ENCODE results near the gene TTC16.

TTC16 gene

DNA sequence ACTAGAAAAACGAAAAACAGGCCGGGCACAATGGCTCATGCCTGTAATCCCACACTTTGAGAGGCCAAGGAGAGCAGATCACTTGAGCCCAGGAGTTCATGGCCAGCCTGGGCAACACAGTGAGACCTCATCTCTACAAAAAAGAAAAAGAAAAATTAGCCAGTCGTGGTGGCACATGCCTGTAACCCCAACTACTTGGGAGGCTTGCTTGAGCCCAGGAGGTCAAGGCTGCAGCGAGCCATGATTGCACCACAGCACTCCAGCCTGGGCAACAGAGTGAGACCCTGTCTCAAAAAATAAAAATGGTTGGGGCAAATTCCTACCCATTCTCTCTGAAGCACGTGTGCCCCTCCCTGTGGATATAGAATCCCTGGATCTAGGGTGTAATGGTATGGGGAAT lies 17.5 kb upstream of the TTC16 start:
- no peak for DNase-seq

DNA sequence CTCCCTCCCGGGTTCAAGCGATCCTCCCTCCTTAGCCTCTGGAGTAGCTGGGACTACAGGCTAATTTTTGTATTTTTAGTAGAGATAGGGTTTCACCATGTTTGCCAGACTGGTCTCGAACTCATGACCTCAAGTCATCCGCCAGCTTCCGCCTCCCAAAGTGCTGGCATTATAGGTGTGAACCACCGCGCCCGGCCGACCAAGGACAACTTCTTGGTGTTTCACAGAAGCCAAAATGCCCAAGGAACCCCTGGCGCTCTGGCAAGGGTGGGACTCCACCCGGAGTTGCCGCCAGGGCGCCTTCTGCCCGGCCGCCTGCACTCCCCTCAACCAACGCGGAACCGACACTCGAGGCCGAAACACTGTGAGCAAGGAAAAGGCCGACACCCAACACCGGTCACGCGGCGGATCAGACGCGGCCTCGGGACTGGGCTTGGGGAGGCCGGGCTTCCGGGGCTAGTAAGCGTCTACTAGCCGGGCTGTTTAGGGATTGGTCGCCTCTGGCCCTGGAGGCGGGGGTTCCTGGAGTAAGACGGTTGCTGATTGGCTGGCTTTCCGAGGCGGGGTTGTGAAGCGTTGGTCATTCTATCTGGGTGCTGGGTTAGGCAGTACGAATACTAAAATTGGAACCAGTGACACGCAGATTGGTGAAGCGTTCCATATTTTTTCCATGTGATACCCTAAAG lies 16.8 kb upstream of the TTC16 start:
- peak; percentile 93 for DNase-seq

DNA sequence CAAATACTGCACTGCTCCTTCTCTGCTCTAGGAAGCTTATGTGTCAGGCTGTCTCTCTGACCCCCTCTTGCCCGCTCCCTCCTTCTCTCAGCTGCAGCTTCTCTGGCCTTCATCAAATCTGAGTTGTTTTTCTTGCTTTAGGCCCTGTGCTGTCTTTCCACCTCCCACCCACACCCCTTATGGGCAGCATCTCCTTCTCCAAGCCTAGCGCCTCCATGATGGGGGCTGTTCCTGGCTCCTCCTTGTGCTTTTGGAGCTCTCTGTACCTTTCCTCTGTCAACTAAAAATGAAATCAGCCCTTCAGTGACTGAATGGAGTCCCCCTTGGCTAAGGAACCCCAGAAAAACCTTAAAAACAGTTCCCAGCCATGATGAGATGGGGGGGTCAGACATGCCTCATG lies 15.7 kb upstream of the TTC16 start:
- DNase-seq = no peak

DNA sequence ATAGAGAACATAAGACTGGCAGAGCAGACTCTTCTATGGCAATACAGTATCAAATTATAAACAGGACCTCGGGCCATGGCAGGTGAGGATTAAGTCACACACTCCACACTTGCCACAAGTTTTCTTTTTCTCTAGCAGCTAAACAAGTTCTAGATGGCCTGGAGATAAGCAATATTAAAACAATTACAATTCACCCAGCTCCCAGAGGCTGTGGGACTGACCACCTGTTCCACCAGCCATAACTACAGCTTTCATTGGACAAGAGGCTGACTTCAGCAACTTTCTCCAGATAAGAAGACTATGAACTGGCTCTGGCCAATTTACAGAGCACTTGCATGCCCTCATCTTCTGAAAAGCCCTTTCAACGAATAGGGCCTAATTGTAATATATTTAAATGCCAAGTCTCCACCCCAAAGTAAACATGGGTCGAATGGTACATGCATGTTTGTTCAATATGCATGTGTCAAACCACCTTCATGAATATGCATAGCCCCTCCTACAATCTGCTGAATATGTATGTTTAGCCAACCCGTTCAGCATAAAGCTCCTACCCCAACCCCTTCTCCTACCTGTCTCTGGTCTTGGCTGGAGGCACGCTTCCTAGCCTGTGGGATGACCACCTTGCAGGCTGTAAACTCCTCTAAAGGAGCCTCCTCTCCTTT lies 15.2 kb upstream of the TTC16 start:
- DNase-seq = no peak

DNA sequence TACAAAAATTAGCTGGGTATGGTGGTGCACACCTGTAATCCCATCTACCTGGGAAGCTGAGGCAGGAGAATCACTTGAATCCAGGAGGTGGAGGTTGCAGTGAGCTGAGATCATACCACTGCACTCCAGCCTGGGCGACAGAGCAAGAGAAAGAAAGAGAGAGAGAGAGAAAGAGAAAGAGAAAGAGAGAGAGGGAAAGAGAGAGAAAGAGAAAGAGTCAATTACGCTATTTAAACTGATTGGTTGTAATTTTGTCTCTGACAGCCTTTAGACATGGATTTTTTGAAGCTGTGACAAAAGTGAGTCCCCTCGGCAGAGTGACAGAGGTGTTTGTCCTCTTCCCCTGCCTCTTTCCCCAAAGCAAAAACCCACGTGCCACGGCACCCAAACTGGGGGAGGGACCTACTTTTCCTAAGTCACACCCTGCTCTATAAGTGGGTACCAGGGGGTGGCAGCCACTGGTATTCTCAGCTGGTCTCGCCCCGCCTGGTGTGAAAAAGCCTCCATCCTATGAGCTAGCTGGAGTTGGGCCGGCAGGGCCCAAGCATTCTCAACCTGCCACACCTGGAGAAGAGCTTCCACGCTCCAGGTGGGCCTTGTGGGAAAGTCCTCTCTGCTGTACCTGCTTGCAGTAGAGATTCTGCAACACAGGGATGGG lies 12.5 kb upstream of the TTC16 start:
- DNase-seq = no peak

DNA sequence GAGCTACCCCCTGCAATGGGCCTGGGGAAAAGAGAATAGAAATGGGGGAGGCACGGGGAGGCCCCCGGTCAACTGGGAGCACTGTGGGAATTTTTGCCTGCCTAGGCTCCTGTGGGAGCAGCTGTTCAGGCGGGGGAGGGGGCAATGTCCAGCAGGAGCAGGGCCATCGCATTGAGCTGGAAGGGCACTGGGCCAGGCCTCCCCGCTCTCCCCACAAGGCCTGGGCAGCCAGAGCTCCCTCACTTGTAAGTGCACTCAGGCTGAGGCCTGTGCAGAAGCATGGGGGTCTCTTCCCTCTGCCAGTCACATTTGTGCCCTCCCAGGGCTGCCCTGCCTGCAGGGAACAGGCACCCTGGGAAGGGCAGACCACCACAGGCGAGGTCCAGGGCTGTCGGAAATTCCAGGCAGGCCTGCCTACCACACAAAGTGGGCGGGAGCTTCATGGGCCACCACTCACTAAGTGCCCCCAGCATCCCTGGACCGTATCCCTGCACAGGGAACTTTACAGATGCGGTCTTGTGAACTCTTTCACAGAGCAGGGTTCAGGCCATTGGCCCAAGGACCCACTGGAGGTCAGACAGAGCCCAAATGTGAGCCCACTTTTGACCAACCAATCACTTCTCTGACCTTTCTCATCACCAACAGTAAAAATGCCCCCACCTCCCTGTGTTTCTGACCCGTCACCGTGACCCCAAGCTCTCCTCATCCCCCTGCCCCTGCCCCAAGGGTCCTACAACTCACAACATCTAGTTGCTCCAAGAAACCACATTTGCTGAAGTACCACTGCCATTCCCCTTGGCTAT lies 10.1 kb upstream of the TTC16 start:
- no peak for DNase-seq

DNA sequence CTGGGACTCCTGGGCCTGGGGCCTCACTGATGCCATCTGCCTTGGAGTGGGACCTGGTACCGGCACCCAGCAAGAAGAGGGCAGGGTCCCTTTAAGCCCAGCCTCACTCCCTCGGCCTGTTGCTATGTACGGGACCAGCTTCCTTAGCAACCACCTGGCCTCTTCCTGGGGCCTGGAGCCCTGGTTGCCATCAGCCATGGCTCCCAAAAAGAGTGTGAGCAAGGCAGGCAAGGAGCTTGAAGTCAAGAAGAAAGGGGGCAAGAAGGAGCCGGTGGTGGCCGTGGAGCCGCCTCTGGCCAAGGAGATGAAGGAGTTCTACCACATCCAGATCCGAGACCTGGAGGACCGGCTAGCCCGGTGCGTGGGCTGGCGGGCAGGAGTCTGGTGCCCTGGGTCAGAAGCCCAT lies 9.0 kb upstream of the TTC16 start, which contains the start of gene CFAP157:
TSS of gene CFAP157 (plus strand) at position 153 of the 406 bp plus-strand sequence. CDS start at position 197, 44 bp downstream.
- DNase-seq = no peak

DNA sequence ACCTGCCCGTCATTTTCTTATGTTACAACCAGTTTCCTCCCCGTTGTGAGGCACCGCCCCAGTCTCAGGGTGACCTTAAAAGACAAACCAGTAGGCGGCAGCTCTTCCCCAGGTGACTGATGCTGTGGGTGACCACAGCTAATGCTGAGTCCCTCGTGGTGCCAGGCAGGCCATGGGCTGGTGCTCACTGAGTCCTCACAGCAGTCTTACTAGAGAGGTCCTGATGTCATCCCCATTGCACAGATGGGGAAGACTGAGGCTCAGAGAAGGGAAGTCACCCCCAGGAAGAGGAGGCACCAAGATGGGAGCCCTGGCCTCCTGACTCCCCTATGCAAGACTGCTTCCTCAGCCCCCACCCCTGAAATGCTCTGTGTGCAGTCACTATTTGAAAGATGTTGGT lies 8.1 kb upstream of the TTC16 start:
- DNase-seq = peak; percentile 50 to 72

DNA sequence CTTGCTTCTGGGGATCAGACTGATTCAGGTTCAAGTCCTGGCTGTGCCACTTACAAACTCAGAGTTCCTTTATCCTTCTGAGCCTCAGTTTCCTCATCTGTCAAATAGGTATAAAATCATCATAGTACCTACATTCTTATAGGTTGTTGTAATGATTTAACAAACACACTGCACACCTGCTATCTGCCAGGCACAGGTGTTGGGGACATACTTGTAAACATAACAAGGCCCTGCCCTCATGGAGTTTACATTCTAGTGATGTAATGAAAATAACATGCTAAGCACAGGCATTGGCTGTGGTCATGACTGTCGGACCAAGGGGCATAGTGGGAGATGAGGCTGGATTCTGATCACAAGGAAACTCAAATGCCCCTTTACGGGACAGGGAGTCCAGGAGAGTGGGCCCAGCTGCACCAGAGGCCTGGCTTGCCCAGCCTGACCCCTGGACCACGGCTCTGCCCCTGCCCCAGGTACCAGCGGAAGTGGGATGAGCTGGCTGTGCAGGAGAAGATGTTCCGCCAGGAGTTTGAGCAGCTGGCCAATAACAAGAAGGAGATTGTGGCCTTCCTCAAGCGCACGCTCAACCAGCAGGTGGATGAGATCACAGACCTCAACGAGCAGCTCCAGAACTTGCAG lies 6.8 kb upstream of the TTC16 start:
- DNase-seq = no peak

DNA sequence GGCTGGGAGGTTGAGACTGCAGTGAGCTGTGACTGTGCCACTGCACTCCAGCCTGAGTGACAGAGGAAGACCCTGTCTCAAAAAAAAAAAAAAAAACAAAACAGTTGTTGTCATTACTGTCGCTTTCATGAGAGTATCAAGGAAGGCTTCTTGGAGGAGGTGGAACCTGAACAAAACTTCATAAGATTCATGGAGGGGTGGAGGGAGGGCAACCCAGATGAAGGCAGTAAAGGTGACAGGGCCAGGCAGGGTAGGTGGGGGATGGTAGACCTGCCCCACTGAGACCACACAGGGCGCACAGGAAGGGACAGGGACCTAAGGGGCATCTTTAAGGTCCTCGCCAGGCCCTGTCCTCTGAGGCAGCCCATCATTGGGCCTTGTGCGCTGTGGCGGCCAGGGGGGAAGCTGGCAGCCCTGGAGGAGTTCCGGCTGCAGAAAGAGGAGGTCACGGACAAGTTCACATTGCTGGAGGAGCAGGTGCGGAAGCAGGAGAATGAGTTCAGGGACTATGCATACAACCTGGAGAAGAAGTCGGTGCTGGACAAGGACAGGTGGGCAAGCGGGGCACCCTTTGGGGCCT lies 5.6 kb upstream of the TTC16 start:
- DNase-seq = no peak

DNA sequence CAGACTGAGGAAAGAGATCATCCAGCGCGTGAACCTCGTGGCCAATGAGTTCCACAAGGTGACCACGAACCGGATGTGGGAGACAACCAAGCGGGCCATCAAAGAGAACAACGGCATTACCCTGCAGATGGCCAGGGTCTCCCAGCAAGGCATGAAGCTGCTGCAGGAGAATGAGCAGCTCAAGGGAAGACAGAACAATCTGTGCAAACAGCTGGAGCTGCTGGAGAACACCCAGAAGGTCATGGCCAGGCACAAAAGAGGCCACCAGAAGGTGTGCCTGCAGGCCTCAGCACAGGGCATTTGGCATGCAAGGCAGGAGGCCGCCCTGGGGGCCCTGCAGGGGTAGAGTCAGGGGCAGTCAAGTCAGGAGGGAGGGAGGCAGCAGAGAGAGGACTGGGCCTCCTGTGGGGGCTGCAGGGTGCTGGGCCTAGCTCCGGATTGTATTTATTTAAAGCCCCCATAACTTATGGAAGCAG lies 4.6 kb upstream of the TTC16 start:
- DNase-seq = peak in 1 of 2 donors; percentile 24

DNA sequence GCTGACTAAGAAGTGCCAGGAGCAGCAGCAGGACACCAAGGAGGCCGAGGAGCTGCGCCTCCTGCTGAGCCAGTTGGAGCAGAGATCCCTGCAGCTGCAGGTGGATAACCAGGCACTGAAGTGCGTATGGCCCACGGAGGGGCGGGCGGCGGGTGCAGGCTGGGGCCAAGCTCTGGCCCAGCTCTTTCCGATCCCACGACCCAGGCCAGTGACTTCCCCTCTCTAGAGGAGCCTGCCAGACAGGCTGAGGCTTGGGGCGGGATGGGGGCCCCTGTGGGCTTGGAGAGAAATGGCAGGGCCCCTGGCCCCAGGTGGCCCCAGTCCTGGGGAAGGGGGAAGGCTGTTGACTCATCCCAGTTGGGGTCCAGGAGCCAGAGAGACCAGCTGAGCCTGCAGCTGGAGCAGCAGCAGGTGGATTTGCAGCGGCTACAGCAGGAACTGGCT lies 4.0 kb upstream of the TTC16 start:
- DNase-seq = no peak

DNA sequence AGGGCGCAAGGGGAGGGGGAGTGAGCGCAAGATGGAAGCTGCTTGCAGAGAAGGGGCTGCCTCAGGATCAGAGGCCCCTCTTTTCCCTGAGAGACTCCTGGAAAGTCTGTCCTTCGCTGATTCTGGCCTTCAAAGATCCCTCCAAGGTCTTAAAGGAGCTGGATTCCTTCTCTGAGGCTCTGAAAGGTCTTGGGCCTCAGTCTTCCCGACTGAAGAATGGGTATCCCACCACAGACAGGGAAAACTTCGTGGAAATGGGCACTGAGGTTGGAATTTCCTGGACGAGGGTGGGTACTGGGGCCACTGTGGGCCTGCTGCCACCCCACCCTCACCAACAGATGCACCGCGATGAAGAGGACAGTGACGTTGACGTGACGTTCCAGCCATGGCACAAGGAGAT lies 3.5 kb upstream of the TTC16 start:
- no peak for DNase-seq

DNA sequence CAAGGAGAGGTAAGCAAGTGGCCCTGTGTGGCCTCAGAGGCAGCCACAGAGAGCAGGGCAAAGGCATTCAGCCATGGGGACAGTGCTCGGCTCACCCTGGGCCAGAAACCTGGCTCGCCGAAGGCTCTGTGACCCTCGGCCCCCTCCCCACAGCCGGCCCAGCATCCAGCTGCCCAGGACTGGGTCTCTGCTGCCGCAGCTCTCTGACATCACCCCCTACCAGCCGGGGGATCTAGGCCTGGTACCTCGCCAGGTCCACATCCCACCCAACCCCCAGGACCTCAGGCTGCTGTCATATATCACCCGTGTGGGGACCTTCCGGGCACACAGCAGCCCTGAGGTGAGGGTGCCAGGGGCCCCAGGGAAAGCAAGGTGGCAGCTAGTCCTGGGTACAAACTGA lies 3.0 kb upstream of the TTC16 start:
- no peak for DNase-seq

DNA sequence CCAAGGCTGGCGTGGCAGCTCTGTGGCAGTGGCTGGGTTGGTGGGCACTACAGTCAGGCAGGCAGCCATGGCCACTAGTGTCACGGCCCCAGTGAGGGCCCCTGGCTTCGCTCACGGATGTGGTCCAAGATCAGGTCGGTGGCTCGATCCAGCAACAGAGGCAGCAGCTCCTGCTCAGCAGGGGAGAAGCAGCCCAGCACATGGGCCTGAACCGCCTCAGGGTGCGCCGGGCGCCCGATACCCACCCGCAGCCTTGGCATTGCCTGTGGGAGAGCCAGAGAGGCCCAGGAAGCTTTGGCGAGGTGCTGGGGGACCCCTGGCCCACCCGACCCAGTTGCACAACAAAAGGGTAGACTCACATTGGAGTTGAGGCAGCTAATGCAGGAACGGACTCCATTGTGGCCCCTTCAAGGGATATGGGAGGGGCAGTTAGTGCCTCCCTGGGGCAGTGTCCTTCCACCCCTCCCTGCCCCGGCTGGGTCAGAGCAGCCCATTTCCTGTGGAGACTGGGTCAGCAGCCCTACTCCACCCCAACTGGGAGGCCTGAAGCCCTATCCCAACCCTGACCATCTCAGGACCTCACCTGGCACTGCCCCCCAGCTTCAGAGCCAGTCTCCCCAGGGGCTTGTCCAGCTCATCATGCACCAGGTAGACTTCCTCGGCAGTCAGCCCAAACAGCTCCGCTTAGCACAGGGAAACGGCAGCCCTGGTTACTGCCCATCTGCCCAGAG lies 1.7 kb upstream of the TTC16 start:
- DNase-seq = no peak

DNA sequence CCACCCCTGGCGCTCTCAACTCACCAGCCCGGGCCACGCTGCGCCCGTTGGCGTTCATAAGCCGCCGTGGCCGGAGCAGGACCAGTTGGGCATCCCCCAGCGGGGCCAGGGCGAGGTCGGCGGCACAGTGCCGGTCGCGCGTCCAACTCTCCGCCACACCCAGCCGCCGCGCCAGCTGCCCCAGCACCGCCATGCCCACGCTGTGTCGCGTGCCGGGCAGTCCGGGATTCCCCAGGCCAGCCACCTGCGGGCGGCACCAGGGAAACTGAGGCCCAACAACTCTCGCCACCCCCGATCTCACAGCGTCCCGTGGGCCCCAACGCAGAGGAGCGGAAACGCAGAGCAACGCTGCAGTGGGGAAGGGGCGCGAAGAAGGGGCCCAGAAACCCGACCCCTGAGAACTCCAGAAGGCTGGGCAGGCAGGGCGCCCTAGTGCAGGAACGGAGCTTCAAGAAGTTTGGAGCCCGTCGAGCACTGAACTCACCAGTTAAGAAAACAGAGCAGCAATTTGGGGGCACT lies 869 bp upstream of the TTC16 start:
- no peak for DNase-seq

DNA sequence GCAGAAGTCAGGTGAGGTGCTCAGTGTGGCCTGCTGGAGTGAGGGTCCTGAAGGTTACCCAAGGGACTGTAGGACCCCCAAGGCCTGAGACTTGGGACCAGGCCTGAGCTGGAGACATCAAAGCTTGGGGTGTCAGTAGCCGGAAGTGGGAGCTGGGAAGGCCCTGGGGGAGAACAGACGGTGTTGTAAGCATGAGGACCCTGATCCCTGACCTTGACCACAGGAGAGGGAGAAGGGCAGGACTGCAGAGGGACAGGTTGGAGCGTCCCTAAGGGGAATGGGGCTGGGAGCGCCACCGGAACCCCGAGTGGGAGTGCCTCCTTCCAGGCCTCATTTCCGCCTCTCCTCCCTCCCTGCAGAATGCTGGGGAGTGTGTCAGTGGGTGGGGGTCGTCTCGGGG lies 533 bp downstream of the TTC16 start:
- DNase-seq = no peak

DNA sequence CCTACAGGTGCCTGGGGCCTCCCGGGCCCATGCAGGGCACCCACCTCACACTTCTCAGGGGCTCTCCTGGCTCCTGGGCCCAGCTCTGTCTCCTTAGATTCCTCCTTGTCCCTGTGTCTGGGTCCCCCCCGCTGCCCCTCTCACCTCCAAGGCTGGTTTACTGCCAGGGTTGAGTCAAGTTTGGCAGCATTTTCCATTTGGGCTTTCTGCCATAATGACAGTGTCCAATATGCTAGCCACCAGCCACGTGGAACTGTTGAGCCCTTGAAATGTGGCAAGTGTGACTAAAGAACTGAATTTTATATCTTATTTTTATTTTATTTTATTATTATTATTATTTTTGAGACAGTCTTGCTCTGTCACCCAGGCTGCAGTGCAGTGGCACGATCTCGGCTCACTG lies 1.9 kb downstream of the TTC16 start:
- DNase-seq = no peak

DNA sequence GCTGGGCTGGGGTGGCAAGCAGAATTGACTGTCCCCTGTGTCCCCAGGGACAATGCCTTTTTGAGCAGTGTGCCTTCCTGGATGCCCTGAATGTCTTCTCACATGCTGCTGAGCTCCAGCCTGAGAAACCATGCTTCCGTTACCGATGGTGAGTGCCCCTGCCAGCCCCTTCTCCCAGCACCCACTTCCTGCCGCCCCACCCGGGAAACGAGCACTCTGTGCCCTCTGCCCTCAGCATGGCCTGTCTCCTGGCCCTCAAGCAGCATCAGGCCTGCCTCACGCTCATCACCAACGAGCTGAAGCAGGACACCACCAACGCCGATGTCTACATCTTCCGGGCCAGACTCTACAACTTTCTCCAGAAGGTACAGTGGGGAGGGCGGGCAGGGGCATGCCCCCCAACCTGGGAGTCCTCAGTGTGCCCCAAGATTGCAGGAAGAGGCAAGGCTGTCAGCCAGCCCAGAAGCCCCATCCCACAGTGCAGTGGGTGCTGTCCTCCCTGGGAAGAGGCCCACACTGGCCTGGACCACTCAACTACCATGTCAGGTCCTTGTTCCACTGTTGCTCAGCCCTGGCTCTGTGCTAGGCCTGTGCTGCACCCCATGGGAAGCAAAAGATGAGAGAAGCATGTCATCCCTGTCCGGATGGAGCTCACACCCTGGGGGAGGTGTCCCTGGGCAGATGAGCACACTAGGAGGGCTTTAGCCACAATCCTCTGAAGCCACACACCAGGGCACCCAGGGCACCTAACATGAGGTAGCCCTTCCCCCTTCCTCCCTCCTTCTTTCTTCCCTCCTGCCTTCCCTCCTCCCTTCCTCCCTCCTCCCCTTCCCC lies 4.4 kb downstream of the TTC16 start:
- peak in 1 of 2 donors; percentile 40 for DNase-seq

DNA sequence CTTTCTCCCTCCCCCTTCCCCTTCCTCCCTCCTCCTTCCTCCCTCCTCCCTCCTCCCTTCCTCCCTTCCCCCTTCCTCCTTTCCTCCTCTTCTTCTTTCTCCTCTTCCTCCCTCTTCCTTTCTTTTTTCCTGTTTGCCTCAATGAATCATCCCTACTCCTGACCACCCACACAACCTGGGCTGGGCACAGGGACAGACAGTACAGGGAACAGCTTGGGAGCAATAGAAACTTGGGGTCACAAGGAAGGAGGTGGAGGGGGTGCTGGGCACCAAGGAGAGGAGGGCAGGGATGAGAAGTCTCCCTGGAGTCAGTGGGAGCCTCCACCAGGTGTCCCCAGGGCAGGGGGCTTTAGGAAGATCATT lies 5.0 kb downstream of the TTC16 start:
- no peak for DNase-seq

All from CD4-positive, alpha-beta T cell treated with Interleukin-4 for 1 hour (primary cell).